SK-N-SH treated with all-trans-retinoic acid at 6 μM for 48 hours (cell line): ENCODE measurements around the gene NOD2.

ENCODE experiments used
- ATAC-seq: fragments of 200-7000 bp; cut with Tn5 transposase; 3 replicates; pipeline ENCODE4 v1.9.1; 2020; ENCODE audit warnings: mild to moderate bottlenecking, moderate library complexity
- ARNTL ChIP-seq: fragments of 450-650 bp; formaldehyde crosslinking; IDR thresholded peaks from 2 replicates; pipeline ENCODE4 v1.5.0; 2020; ENCODE audit warnings: low read depth, mild to moderate bottlenecking, moderate library complexity, borderline replicate concordance
- BACH2 ChIP-seq: fragments of 250-450 bp; sonication (Bioruptor Pico); IDR thresholded peaks from 2 replicates; pipeline ENCODE4 v1.9.0; 2021; ENCODE audit warnings: mild to moderate bottlenecking, borderline replicate concordance
- CREB5 ChIP-seq: fragments of 250-450 bp; sonication (Bioruptor Pico); IDR thresholded peaks from 2 replicates; pipeline ENCODE4 v1.5.1; 2020; ENCODE audit warnings: low read depth, mild to moderate bottlenecking, moderate library complexity
- CSRNP3 ChIP-seq: fragments of 250-450 bp; sonication (Bioruptor Pico); IDR thresholded peaks from 2 replicates; pipeline ENCODE4 v1.5.1; 2021; ENCODE audit warnings: mild to moderate bottlenecking, moderate library complexity
- GLIS3 ChIP-seq: fragments of 250-450 bp; sonication (Bioruptor Pico); IDR thresholded peaks from 2 replicates; pipeline ENCODE4 v1.5.0; 2020; ENCODE audit warnings: mild to moderate bottlenecking, moderate library complexity
- OSR1 ChIP-seq: fragments of 250-450 bp; sonication (Bioruptor Pico); IDR thresholded peaks from 2 replicates; pipeline ENCODE4 v1.8.0; 2022; ENCODE audit warnings: moderate library complexity, mild to moderate bottlenecking, inconsistent platforms
- PATZ1 ChIP-seq: fragments of 250-450 bp; sonication (Bioruptor Pico); IDR thresholded peaks from 2 replicates; pipeline ENCODE4 v1.8.0; 2020; ENCODE audit warnings: mild to moderate bottlenecking, moderate library complexity, borderline replicate concordance
- POU6F1 ChIP-seq: fragments of 250-450 bp; sonication (Bioruptor Pico); IDR thresholded peaks from 2 replicates; pipeline ENCODE4 v1.8.0; 2021; ENCODE audit warnings: low read depth, mild to moderate bottlenecking, moderate library complexity, borderline replicate concordance
- TOX ChIP-seq: fragments of 250-450 bp; sonication (Bioruptor Pico); IDR thresholded peaks from 2 replicates; pipeline ENCODE4 v1.8.0; 2021; ENCODE audit warnings: mild to moderate bottlenecking, moderate library complexity, borderline replicate concordance
- TSHZ2 ChIP-seq: fragments of 250-450 bp; sonication (Bioruptor Pico); IDR thresholded peaks from 2 replicates; pipeline ENCODE4 v1.5.0; 2020; ENCODE audit warnings: mild to moderate bottlenecking, moderate library complexity
- ZC3H10 ChIP-seq: fragments of 250-450 bp; sonication (Bioruptor Pico); IDR thresholded peaks from 2 replicates; pipeline ENCODE4 v1.5.1; 2021; ENCODE audit warnings: mild to moderate bottlenecking, moderate library complexity
- ZFP3 ChIP-seq: fragments of 250-450 bp; sonication (Bioruptor Pico); IDR thresholded peaks from 2 replicates; pipeline ENCODE4 v1.5.0; 2020; ENCODE audit warnings: mild to moderate bottlenecking, moderate library complexity
- ZFP30 ChIP-seq: fragments of 450-650 bp; formaldehyde crosslinking; IDR thresholded peaks from 2 replicates; pipeline ENCODE4 v1.5.0; 2022; ENCODE audit warnings: mild to moderate bottlenecking, moderate library complexity
- ZNF565 ChIP-seq: fragments of 450-650 bp; formaldehyde crosslinking; conservative IDR thresholded peaks from 2 replicates; pipeline ENCODE4 v1.5.0; 2020; ENCODE audit warnings: low read depth, mild to moderate bottlenecking, moderate library complexity
- ZNF70 ChIP-seq: fragments of 450-650 bp; formaldehyde crosslinking; IDR thresholded peaks from 2 replicates; pipeline ENCODE4 v1.5.0; 2020; ENCODE audit warnings: mild to moderate bottlenecking, moderate library complexity
- ZNF8 ChIP-seq: fragments of 450-650 bp; formaldehyde crosslinking; IDR thresholded peaks from 2 replicates; pipeline ENCODE4 v1.5.0; 2020; ENCODE audit warnings: mild to moderate bottlenecking, moderate library complexity

Gene NOD2

GRCh38 chr16:50752471-50753235, 59.2 kb downstream of the NOD2 start (continued):
- TF ChIP-seq ZFP30 (CRISPR knock-in tag) (no peak), ZNF565 (CRISPR knock-in tag) (no peak), ZNF70 (CRISPR knock-in tag) (no peak), ZFP3 (CRISPR knock-in tag) (no peak), POU6F1 (no peak)

- TF ChIP-seq ZC3H10: no peak
- TF ChIP-seq OSR1 (CRISPR knock-in tag): no peak
- TF ChIP-seq TSHZ2: no peak
- TF ChIP-seq PATZ1 (CRISPR knock-in tag): no peak
- no peak for TF ChIP-seq ZNF70 (CRISPR knock-in tag)
- no peak for TF ChIP-seq ZNF8 (CRISPR knock-in tag)
- TF ChIP-seq ARNTL (CRISPR knock-in tag): no peak
- no peak for TF ChIP-seq ZFP3 (CRISPR knock-in tag)
Measured at GRCh38 chr16:50756473-50756872, 63.1 kb downstream of the NOD2 start.

GRCh38 chr16:50761267-50761666, 67.9 kb downstream of the NOD2 start:
- ATAC-seq: no peak
- TF ChIP-seq TOX (CRISPR knock-in tag): no peak
- TF ChIP-seq BACH2 (CRISPR knock-in tag): no peak
- TF ChIP-seq CSRNP3 (CRISPR knock-in tag): no peak
- TF ChIP-seq ARNTL (CRISPR knock-in tag): no peak
- TF ChIP-seq PATZ1 (CRISPR knock-in tag): no peak
- TF ChIP-seq GLIS3 (CRISPR knock-in tag): no peak
- TF ChIP-seq CREB5 (CRISPR knock-in tag): no peak
- no peak for TF ChIP-seq ZC3H10
- no peak for TF ChIP-seq TSHZ2
- no peak for TF ChIP-seq POU6F1
- TF ChIP-seq, all 23 proteins: peak for 0

More at GRCh38 chr16:50756473-50756872, 63.1 kb downstream of the NOD2 start:
- ATAC-seq: no peak
